HL-60 (cell line): Measurements from ENCODE around the gene TMEM179.

Experiments
- CTCF ChIP-seq: IDR thresholded peaks from one replicate; pipeline ENCODE4 v1.5.1; 2011; ENCODE audit warnings: low read length, control low read depth, inconsistent platforms; ENCODE audit not compliant: insufficient read depth
- POLR2AphosphoS5 ChIP-seq: IDR thresholded peaks from 2 replicates; pipeline ENCODE4 v1.6.1; 2012; ENCODE audit warnings: low read depth

- TF ChIP-seq CTCF (no peak), POLR2AphosphoS5 (no peak)
Measured at GRCh38 chr14:104600805-104601204, 3.8 kb downstream of the TMEM179 start.
